Stimulated activated CD8-positive, alpha-beta memory T cell treated with anti-CD3 and anti-CD28 coated beads, Interleukin-7, amount 100 ng/mL, for 24 hours (primary cell): ENCODE measurements around the gene SLC29A1.
"Not testable (repeated sequence)": the region's sequence is repeated elsewhere in the genome, so short reads cannot be mapped to it uniquely, and the experiment has no call there.

Source experiments
- DNase-seq: peaks from one replicate; pipeline ENCODE4 v3.0.0-alpha.2; 2020; ENCODE audit warnings: low read depth

SLC29A1 gene

DNA sequence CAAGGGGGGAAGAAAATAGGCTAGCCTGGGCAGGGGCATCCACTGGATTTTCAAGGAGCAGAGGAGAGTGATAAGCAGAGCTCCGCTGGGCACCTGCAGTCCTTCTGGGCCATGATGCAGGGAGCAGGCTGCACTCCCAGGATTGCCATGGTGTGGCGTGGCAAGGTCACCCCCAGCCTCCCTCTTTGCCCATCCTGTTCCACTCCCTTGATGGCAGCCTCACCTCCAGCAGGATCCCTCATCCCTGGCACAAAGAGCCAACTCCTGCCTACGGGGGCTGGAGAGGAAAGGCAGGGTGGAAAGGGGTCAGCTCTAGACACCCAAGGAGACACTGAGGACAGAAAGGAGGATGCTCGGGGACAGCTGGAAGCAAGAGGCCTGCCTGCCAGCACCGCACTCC lies 29.1 kb upstream of the SLC29A1 start:
- no peak for DNase-seq

DNA sequence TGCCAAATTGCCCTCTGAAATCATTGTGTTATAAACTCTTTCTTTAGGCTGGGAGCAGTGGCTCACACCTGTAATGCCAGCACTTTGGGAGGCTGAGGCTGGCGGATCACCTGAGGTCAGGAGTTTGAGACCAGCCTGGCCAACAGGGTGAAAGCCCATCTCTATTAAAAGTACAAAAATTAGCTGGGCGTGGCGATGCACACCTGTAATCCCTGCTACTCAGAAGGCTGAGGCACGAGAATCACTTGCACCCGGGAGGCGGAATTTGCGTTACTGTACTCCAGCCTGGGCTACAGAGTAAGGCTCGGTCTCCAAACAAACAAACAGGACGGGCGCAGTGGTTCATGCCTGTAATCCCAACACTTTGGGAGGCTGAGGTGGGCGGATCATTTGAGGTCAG lies 27.0 kb upstream of the SLC29A1 start:
- not testable (repeated sequence) for DNase-seq

DNA sequence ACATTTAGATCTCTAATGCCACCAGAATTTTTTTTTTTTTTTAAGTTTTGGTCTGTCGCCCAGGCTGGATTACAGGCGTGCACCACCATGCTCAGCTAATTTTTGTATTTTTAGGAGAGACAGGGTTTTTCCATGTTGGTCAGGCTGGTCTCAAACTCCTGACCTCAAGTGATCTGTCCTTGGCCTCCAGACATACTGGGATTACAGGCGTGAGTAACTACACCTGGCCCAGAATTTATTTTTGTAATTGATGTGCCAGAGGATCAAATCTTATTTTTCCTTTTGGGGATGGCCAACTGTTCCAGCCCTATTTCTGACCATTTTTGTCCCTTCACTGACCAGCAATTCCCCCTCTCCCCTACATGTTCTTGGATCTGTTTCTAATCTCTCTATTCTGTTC lies 24.7 kb upstream of the SLC29A1 start:
- no peak for DNase-seq

DNA sequence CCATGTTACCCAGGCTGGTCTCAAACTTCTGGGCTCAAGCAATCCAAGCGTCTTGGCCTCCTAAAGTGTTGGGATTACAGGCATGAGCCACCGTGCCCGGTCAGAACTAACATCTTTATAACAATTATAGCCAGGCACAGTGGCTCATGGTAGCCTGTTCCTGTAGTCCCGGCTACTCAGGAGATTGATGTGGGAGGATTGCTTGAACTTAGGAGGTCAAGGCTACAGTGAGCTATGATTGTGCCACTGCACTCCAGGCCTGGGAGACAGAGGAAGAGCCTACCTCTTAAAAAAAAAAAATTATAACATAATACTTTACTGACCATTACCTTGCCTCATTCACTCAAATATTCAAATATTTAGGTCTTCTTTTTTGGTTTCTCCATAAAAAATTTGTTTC lies 23.5 kb upstream of the SLC29A1 start:
- DNase-seq, result no peak

DNA sequence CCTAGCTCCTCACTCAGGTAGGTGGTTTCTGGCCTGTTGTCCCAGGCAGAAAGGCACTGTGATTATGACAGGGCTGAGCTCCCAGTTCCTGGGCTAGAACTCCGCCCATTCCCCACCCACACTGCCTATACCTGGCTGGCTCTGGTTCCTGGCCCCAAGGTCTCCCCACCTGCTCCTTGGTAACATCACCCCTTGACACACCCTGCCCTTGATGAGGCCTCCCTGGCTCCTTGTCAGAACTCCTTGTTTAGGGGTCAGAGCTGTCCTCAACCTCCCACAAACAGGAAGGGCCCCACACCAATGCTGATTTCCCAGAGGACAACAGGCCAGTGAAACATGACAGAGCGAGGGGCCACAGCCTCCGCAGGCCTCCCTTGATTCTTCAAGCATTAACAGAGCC lies 22.2 kb upstream of the SLC29A1 start:
- no peak for DNase-seq

DNA sequence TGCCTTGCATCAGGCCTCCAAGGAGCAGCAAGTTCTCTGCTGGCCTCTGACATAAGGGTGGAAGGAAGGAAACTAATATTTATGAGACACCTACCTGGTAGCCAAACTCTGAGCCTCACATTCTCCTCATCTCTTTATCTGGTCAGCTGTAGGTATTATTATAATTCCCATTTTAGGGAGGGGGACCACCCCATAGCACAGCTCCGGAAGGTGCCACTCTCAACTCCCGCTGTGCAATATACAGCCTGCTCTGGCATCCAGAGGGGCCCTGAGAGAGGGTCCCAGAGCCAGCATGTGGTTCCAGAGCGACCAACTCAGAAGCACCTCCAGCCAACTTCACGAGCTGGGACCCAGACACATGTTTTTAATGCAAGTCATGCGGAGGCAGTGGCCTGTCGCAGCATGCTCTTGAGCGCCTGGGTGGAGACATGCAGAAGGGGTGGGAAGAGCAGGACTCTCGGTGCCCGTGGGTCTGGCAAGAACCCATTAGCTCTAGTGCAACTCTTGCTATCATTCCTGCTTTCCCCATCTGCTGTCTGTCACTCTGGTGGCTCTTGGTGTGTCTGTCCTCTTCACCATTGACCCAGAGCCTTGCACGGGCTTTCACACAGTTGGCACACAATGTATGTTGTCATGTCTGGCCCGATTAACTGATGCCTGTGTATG lies 21.6 kb upstream of the SLC29A1 start:
- no peak for DNase-seq

DNA sequence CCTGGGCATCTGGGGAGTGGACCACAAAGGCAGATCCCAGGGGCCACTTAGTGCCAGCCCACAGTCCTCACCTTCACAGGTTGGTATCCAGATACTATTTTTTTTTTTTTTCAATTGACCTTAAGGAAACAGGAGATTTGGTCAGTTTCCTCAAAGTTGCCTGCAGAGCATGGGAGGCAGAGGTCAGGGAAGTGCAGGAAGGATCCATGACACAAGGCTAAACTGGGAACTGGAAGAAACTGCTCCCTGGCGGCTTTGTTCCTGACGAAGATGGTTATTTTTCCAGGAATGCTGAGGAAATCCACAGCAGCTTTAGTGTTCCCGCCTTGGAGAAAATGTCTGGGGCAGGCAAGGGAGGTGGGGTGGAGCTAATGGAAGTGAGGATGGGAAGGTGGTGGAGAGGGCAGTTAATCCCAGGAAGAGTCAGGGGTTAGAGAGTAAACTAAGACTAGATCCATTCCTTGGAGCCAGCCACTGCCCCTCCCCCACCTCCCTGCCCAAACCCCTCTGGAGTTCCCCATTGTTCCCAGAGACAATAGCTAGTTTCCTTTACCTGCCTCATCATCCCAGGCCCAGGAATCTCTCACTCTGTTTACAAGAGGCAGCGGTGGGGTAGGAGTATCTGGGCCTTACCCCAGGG lies 20.9 kb upstream of the SLC29A1 start:
- DNase-seq, result no peak

DNA sequence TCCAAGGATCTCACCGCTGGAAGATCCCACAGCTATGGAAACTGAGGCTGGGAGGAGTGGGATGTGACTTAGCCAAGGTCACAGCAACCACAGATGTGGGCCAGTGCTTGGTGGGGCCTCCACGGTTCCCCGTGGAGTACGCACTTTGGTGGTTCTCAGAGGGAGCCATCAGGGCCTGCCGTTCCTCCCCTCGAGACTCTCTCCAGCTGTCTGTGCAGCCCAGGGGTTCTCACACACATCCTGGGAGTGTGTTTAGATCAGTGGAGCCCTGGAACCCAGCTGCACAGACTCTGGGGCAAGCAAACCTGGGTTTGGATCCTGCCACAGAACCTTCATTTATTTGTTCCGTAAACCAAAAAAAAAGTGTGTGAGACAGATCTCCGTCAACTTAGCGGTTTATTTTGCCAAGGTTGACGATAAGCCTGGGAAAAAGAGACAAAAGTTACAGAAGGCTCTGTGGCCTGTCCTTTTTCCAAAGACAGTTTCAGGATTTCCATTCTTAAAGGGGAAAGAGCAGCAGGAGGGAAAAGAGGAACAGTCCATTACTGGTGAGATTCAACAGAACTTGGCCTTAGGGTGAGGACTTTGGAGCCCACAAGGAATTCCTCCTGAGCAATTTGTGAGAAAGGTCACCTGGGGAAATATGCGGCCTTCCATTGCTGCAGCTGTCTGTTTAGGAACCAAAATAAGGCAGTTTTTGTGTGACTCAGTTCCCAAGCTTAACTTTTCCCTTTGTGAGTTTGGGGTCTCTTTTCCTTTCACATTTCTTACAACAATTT lies 20.2 kb upstream of the SLC29A1 start:
- DNase-seq, result no peak

DNA sequence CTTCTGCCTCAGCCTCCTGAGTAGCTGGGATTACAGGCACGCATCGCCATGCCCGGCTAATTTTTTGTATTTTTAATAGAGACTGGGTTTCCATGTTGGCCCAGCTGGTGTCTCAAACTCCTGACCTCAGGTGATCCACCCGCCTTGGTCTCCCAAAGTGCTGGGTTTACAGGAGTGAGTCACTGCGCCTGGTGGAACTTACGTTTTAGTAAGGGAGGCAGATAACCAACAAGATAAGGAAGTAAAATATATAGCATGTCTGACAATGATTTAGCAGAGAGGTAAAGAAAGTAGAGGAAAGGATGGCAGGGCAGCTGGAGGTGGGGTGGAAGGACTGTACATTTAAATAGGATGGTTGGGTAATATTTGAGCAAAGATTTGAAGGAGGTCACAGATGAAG lies 19.4 kb upstream of the SLC29A1 start:
- no peak for DNase-seq

DNA sequence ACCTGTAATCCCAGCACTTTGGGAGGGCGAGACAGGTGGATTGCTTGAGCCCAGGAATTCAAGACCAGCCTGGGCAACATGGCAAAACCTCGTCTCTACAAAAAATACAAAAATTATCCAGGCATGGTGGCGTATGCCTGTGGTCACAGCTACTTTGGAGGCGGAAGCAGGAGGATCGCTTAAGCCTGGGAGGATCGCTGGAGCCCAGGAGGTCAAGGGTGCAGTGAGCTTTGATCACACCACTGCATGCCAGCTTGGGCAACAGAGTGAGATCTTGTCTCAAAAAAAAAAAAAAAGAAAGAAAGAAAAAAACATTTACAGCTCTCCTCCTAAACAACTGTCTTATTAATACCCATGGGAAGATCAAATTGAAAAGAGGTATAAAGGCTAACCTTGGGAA lies 15.4 kb upstream of the SLC29A1 start:
- DNase-seq, result no peak

DNA sequence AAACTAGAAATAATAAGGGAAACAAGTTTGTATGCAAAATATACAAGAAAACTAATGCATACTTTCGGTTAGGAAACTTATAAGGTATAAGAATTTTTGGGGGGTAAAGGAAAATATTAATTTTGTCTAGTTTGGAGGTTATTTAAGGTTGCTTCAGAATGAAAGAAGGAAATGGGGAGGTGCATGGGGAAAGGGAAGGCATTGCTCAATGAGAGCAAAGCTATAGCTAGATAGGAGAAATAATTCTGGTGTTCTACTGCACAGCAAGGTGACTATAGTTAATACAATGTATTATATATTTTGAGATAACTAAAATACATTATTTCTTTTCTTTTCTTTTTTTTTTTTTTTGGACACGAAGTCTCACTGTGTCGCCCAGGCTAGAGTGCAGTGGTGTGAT lies 12.1 kb upstream of the SLC29A1 start:
- no peak for DNase-seq

DNA sequence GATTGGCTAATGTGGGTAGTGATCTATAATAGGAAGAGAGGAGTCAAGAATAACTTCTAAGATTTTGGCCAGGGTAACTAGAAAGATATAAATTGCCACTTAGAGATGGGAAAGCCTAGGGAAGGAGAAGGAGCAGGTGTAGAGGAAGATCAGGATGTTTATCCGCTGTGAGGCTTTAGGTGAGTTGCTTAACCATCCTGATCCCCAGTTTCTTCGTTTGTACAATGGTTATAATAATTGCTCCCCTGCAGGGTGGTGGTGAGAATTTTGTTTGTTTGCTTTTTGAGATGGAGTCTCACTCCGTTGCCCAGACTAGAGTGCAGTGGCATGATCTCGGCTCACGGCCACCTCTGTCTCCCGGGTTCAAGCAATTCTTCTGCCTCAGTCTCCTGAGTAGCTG lies 9.1 kb upstream of the SLC29A1 start:
- DNase-seq, result no peak

DNA sequence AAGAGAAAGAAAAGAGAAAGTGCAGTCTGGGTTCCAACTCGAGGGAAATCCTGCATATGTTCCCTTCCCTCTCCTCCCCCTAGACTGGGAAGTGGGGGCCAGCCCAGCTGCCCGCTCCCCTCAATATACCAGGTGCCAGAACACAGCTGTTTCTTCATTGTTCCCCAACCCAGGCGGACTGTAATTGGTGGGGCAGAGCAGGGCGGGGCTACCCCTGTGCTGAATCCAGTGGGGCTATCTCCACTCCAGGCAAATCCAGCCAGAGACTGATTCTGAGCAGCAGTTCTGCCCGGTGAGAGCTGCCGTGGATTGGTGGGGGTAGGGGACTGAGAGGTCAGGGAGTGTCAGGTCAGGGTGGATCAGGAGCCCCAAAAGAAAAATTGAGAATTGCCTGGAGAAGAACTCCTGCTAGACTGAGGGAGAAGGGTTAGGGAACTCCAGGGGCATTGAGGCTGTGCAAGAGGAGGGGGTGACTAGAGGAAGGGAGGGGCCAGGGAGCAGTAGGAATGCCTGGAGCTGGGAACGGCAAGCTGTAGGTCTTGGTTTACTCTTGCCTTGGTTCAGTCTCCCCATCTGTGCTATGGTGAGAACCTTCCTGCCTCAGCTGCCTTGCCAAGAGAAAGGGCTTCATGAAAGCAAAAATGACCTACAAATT lies 6.6 kb upstream of the SLC29A1 start, which contains the start of gene MYMX:
Gene MYMX (plus strand): TSS at position 250 of the 655 bp plus-strand sequence. CDS start 546 bp downstream, outside the sequence.
- no peak for DNase-seq

DNA sequence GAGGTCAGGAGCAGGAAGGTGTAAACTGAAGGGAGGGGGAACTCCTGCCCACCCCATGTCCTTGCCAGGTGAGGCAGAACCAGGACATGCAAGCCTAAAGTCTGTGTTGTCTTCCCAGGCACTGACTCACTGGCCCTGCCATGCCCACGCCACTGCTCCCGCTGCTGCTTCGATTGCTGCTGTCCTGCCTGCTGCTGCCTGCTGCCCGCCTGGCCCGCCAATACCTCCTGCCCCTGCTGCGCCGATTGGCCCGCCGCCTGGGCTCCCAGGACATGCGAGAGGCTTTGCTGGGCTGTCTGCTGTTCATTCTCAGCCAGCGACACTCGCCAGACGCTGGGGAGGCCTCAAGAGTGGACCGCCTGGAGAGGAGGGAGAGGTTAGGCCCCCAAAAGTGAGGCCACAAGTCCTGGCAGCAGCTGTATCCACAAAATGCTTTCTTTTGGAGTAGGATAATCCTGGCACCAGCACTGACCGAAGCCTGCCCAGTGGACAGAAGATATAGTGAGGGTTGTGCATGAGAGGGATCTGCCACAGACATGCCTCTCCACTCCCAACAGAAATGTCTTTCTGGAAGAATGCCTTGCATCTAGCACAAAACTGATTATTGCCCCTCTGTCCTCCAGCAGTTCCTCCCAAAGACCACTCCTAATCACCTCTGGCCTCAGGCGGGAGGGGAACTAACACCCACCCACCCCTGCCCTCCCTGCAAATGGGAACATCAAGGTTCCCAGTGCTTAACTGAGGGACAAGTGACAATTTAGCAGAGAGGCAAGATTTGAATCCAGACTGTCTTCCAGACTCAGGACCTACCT lies 5.9 kb upstream of the SLC29A1 start:
- no peak for DNase-seq

DNA sequence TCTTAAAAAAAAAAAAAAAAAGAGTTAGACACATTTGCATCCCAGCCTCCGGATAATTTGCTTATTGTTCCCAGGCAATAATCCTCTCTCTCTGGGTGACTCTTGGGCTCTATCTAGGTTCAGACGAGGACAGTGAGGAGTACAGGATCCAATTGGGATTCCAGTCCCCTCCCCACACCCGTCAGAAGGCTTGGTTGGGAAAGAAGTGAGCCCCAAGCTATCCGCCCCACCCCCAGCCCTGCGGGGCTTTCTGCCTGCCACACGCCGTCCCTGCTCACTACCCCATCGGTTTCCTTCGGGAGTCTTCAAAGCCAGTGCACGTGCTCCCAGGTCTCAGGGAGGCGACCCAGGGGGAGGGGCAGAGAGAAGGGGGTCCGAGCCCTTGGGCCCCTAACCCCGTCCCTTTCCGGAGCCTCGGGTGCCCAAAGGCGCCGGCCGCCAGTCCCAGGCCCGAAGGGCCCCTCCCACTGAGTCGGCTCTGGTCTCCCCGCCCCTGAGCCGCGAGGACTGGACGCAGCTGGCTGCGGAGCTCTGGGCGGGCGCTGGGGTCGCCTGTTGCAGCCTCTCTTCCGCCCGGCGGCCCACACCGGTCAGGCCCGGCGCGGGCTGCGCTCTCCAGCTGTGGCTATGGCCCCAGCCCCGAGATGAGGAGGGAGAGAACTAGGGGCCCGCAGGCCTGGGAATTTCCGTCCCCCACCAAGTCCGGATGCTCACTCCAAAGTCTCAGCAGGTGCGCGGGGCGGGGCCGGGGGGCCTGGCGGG lies 4.2 kb upstream of the SLC29A1 start:
- no peak for DNase-seq

DNA sequence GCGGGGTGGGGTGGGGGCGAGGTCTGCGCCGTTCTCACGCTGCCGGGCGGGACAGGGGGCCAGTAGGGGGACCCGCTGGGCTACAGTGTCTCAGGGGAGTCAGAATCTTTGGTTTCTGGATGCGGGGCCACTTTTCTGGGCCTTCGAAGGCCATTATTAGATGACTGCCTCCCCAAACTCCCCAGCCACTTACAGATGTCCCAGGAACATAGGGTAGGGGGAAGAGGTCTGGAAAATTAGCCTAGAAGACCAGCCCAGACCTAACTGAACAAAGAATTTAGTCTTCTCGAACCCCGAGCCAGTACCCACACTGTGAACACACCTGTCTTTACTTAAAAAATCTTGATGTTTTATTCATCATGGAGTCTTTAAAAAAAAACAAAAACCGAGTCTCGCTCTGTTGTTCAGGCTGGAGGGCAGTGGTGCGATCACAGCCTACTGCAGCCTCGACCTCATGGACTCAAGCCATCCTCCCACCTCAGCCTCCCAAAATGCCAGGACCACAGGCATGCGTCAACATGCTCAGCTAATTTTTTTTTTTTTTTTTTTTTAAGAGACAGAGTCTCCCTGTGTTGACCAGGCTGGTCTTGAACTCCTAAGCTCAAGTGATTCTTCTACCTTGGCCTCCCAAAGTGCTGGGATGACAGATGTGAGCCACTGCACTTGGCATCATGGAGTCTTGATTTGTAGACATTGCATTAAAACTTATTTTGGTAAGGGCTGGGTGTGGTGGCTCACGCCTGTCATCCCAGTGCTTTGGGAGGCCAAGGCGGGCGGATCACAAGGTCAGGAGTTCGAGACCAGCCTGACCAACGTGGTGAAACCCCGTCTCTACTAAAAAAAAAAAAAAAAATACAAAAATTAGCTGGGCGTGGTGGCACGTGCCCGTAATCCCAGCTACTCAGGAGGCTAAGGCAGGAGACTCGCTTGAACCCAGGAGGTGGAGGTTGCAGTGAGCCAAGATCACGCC lies 3.3 kb upstream of the SLC29A1 start:
- DNase-seq, result no peak

DNA sequence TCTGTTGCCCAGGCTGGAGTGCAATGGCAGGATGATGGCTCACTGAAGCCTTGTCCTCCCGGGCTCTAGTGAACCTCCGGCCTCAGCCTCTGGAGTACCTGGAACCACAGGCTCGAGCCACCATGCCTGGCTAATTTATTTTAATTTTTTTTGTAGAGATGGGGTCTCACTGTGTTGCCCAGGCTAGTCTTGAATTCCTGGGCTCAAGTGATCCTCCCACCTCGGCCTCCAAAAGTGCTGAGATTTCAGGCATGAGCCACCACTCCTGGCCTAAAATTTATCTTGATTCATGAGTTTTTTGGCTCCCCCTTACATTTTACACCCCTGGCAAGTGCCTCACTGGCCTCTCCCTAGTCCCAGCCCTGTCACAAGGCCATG lies 2.5 kb upstream of the SLC29A1 start:
- no peak for DNase-seq

DNA sequence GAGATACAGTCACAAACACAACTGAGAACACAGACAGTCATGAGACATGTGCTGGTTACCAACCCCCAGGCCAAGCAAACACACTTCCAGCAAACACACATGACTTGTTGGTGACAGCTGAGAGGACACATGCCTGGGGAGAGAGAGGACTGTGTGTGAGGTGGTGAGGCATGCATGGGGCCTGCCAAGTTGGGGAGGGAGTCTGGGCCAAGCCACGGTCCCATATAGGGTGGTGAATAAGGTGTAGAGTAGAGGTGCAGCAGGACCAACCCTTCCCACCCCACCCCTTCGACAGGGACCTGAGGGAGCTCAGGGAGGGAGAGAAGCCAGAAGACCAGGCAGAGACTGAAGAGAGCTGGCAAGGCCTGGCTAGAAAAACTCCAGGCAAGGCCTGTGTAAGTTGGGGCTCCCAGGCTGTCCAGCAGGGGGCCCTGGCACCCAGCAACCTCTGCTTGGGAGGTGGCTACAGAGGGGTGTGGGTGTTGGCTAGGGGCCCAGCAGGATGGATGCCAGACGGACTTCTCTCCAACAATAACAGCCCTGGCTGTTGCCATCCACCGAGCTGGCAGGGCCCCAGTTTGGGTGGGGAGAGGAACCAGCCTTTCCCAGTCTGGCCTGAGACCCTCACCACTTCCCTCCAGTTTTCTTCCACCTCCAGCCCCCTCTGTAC lies 2.0 kb upstream of the SLC29A1 start:
- DNase-seq, result peak; percentile 36

DNA sequence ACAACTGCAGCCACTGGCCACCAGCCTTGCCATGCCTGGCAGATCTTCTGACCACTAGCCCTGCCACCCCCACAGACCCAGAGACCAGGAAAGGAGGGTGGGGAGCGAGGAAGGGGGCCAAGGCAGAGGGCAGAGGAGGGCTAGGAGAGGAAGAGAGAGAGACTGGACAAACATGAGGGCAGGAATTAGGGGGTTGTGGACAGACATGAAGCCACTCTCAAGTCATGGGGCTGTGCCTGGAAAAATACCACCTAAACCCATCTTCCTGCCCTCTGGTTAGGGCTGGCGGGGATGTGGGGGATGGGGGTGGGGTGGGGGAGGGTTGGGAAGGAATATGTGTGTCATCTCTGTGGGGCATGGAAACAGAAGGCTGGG lies 1.4 kb upstream of the SLC29A1 start:
- DNase-seq, result no peak
